Fibroblast of skin of left biceps (primary cell): ENCODE data around the gene OR9Q2.
"Not testable (repeated sequence)": the region's sequence is repeated elsewhere in the genome, so short reads cannot be mapped to it uniquely, and the experiment has no call there.

Experiments
- DNase-seq, 2 experiments: peaks; one replicate each; pipeline ENCODE4 v3.0.0-alpha.2; 2013; ENCODE audit warnings: low read depth in 2 of 2

The OR9Q2 gene

GRCh38 chr11:58188770-58189169 lies at the start of gene OR9Q2:
OR9Q2 (plus strand) TSS chr11:58189070; CDS start chr11:58190491, 1,421 bp downstream.
- no peak for DNase-seq

GRCh38 chr11:58142761-58143160 lies 46.1 kb upstream of the OR9Q2 start:
- no peak for DNase-seq

- no peak for DNase-seq
Observed at GRCh38 chr11:58152781-58153180, 36.1 kb upstream of the OR9Q2 start.

- no peak for DNase-seq
Observed at GRCh38 chr11:58164389-58164788, 24.5 kb upstream of the OR9Q2 start.

- no peak for DNase-seq
Observed at GRCh38 chr11:58164990-58165389, 23.9 kb upstream of the OR9Q2 start.

- DNase-seq: no peak
Observed at GRCh38 chr11:58165504-58166106, 23.3 kb upstream of the OR9Q2 start.

- DNase-seq: no peak
Observed at GRCh38 chr11:58177409-58178054, 11.3 kb upstream of the OR9Q2 start.

GRCh38 chr11:58178444-58178843 lies 10.4 kb upstream of the OR9Q2 start:
- DNase-seq: no peak

GRCh38 chr11:58179648-58180047 lies 9.2 kb upstream of the OR9Q2 start:
- no peak for DNase-seq

- DNase-seq: no peak
Observed at GRCh38 chr11:58186938-58187337, 1.9 kb upstream of the OR9Q2 start.

- no peak for DNase-seq
Observed at GRCh38 chr11:58192229-58192628, 3.4 kb downstream of the OR9Q2 start.

GRCh38 chr11:58193391-58193790 lies 4.5 kb downstream of the OR9Q2 start:
- DNase-seq: no peak

- DNase-seq: no peak
Observed at GRCh38 chr11:58195939-58196338, 7.1 kb downstream of the OR9Q2 start.

GRCh38 chr11:58199271-58199670 lies 10.4 kb downstream of the OR9Q2 start:
- no peak for DNase-seq

- no peak for DNase-seq
Observed at GRCh38 chr11:58204042-58204441, 15.2 kb downstream of the OR9Q2 start, which contains the start of gene OR1S2. OR1S2 (minus strand) TSS chr11:58204142; CDS start chr11:58204142, 0 bp downstream.

- not testable (repeated sequence) for DNase-seq
Observed at GRCh38 chr11:58212420-58212819, 23.6 kb downstream of the OR9Q2 start, which contains the start of gene OR1S1. OR1S1 (plus strand) TSS chr11:58212720.

GRCh38 chr11:58216476-58216875 lies 27.6 kb downstream of the OR9Q2 start:
- DNase-seq: no peak

GRCh38 chr11:58222721-58223120 lies 33.9 kb downstream of the OR9Q2 start:
- no peak for DNase-seq

- DNase-seq: no peak
Observed at GRCh38 chr11:58227956-58228615, 39.2 kb downstream of the OR9Q2 start.
